Measurements from ENCODE around the gene ABCA12.

DNA sequence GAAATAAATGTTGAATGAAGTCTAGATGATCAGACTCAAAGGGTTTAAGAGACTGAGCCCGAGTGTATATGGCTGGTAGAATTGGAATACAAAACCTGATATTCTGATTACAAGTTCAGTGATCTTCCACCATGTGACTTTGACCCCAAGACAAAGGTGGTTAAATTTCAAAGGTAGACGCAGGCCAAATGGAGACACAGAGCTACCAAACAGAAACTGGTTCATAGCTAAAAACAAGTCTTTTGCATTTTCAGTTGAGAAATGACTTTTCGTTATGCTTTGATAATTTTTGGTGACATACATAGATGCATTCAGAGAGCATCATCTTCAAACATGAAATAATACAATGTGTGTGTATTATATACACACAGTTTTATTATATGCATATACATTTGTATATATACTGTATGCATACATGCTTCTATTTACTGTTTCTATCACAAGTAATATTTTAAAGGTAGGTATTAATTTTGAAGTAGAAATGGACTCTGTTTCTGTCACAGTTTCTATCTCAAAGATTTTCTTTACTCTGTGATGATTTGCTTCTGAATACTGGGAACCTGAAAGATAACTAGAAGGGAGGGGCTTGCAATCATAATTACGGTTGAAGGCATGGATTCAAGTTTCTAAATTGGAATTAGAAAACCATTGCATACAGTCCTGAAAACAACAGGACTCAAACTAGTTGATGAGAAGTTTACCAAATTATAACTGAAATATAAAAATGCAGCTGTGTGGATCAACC lies 142.3 kb downstream of the ABCA12 start:
- TF ChIP-seq EZH2phosphoT487 (IDR thresholded peaks at IDR 0.05; ENCODE audit: borderline replicate concordance) (no peak), CTCF (conservative IDR thresholded peaks at IDR 0.05; ENCODE audit: low read length) (no peak)
